Kidney (tissue), 14 donors: ENCODE data around the gene KCP. TPM values are rescaled to one million over a fixed set of nuclear protein-coding genes. Genes with fewer than 3 reads are reported as not detected.

Source experiments
- DNase-seq, 5 donors: peaks; one replicate each; pipeline ENCODE4 v3.0.0-alpha.2; 2013 to 2020
- FAIRE-seq: peaks from 2 replicates; lab custom pipeline; 2012; peaks lifted over from hg19 to GRCh38; lab: Jason Lieb, UNC
- H3K27ac ChIP-seq, 2 donors: one replicate each; pipeline ENCODE4 v1.7.0; 2013; ENCODE audit warnings: low read depth in 2 of 2, low read length in 2 of 2, inconsistent platforms in 1 of 2
- H3K27me3 ChIP-seq: one replicate; pipeline ENCODE4 v1.7.1; 2013; ENCODE audit warnings: low read length, inconsistent platforms; ENCODE audit not compliant: control insufficient read depth, insufficient read depth
- H3K36me3 ChIP-seq, 3 donors: one replicate each; pipeline versions ENCODE4 v1.7.0 to v1.7.1; 2013; ENCODE audit warnings: low read length in 3 of 3, control low read depth in 1 of 3, inconsistent platforms in 1 of 3; ENCODE audit not compliant: insufficient read depth in 3 of 3, control insufficient read depth in 2 of 3
- H3K4me1 ChIP-seq, 3 donors: one replicate each; pipeline versions ENCODE4 v1.7.0 to v1.7.1; 2013; ENCODE audit warnings: low read length in 3 of 3, inconsistent platforms in 1 of 3, low read depth in 1 of 3; ENCODE audit not compliant: control insufficient read depth in 2 of 3, insufficient read depth in 2 of 3
- H3K4me3 ChIP-seq, 3 donors: one replicate each; pipeline versions ENCODE4 v1.7.0 to v1.8.1; 2013; ENCODE audit warnings: low read length in 3 of 3, control low read depth in 1 of 3, inconsistent platforms in 1 of 3
- H3K9ac ChIP-seq, 3 donors: one replicate each; pipeline versions ENCODE4 v1.7.0 to v1.7.1; 2013; ENCODE audit warnings: low read length in 3 of 3, control low read depth in 1 of 3, inconsistent platforms in 1 of 3
- H3K9me3 ChIP-seq, 3 donors: one replicate each; pipeline versions ENCODE4 v1.7.0 to v1.7.1; 2013; ENCODE audit warnings: low read length in 3 of 3, control low read depth in 1 of 3, inconsistent platforms in 1 of 3; ENCODE audit not compliant: control insufficient read depth in 2 of 3, insufficient read depth in 1 of 3
- intact Hi-C: fragments of 100-400 bp; cut with DNase I; formaldehyde crosslinking; loops from one replicate; pipeline ENCODE4 v1.11.1; 2022
- polyA plus RNA-seq: library from polyadenylated mRNA; stranded (reverse); fragments of 350-450 nt; fragmentation: Illumina TruSeq; extraction: RNeasy Lipid Tissue Mini Kit (QIAGEN cat#74804); gene quantifications from one replicate; pipeline ENCODE4 v1.2.3, GENCODE V29; 2014; ENCODE audit warnings: low read depth, low replicate concordance; ENCODE audit not compliant: insufficient read depth
- total RNA-seq: library from RNA; stranded (reverse); fragmentation: NEBNext Ultra II Directional; extraction: Animal tissue kit (Norgen Biotek cat#: 25700); gene quantifications from one replicate; pipeline ENCODE4 v1.2.1, GENCODE V29; 2021
- TF ChIP-seq, protein P1 (sequence below): IDR thresholded peaks from 3 replicates; pipeline ENCODE4 v1.5.1; 2012; ENCODE audit warnings: mild to moderate bottlenecking, moderate library complexity, borderline replicate concordance; ENCODE audit not compliant: insufficient read depth; ENCODE audit errors: extremely low read depth
- donor health status: control.
- donor health status: control.
- donor health status: control.
- donor health status: control.
- donor health status: control.
- donor health status: DM: yes; HTN: yes; CAD: no.
- donor health status: Normal renal cell carcinoma (clear cell type).

Gene KCP
- total and polyA plus RNA-seq, 2 donors from 2014 or later = 7.7 to 44.6 TPM

- FAIRE-seq (no peak), DNase-seq (peak in 1 of 5 donors; percentile 55)
- intact Hi-C loops = no loop called here
- no peak overlapping the region for H3K4me3 ChIP-seq
- no peak overlapping the region for H3K9ac ChIP-seq
- H3K4me1 ChIP-seq = no peaks in the 10 kb centered on the region
- H3K9me3 ChIP-seq = no peaks in the 10 kb centered on the region
- TF ChIP-seq, protein P1, sequence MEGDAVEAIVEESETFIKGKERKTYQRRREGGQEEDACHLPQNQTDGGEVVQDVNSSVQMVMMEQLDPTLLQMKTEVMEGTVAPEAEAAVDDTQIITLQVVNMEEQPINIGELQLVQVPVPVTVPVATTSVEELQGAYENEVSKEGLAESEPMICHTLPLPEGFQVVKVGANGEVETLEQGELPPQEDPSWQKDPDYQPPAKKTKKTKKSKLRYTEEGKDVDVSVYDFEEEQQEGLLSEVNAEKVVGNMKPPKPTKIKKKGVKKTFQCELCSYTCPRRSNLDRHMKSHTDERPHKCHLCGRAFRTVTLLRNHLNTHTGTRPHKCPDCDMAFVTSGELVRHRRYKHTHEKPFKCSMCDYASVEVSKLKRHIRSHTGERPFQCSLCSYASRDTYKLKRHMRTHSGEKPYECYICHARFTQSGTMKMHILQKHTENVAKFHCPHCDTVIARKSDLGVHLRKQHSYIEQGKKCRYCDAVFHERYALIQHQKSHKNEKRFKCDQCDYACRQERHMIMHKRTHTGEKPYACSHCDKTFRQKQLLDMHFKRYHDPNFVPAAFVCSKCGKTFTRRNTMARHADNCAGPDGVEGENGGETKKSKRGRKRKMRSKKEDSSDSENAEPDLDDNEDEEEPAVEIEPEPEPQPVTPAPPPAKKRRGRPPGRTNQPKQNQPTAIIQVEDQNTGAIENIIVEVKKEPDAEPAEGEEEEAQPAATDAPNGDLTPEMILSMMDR = no peak
- H3K36me3 ChIP-seq = no peaks in the 10 kb centered on the region
- H3K27me3 ChIP-seq = no peaks in the 10 kb centered on the region
- H3K27ac ChIP-seq = no peak overlapping the region
These were observed 69.3 kb downstream of the KCP start for GRCh38 chr7:128841171-128841690.

- H3K9me3 ChIP-seq = no peaks in the 10 kb centered on the region
- peak in 1 of 5 donors; percentile 73 for DNase-seq
- H3K4me3 ChIP-seq = no peak overlapping the region
- H3K27me3 ChIP-seq = no peaks in the 10 kb centered on the region
- H3K36me3 ChIP-seq = no peaks in the 10 kb centered on the region
- H3K4me1 ChIP-seq = no peaks in the 10 kb centered on the region
- FAIRE-seq = no peak
- H3K27ac ChIP-seq = no peak overlapping the region
- intact Hi-C loops = no loop called here
- no peak overlapping the region for H3K9ac ChIP-seq
- TF ChIP-seq, protein P1 = no peak
These were observed 70.0 kb downstream of the KCP start for GRCh38 chr7:128840326-128841170.

DNA sequence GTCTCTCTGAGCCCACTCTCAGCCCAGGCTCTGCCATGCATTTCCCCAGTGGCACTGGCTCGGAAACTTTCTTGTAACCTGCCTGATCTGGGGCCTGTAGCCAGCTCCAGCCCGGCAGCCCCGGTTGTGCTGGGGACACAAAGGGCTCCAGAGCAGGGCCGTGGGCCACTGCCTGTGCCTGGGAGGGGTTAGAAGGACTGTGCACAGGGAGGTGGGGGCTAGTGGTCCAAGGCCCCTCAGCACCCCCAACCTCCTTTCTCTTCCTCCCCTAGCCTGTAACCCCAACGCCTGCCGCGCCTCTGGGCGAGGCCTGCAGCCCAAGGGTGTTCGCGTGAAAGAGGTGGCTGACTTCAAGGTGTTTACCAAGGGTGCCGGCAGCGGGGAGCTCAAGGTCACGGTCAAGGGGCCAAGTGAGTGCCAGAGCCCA is 70.7 kb downstream of the KCP start:
- Histone ChIP-seq H3K27ac (no peak overlapping the region), H3K4me3 (no peak overlapping the region), H3K9ac (no peak overlapping the region), H3K36me3 (no peaks in the 10 kb centered on the region), H3K4me1 (no peaks in the 10 kb centered on the region), H3K27me3 (no peaks in the 10 kb centered on the region), H3K9me3 (no peaks in the 10 kb centered on the region)
- peak in 1 of 5 donors; percentile 51 for DNase-seq
- intact Hi-C loops = no loop called here
- no peak for FAIRE-seq
- TF ChIP-seq, protein P1 = no peak
